Astrocyte (in vitro differentiated cells and primary cell): ENCODE data around the gene MCOLN1.

Experiments
- CTCF ChIP-seq: IDR thresholded peaks from 2 replicates; pipeline ENCODE4 v1.5.1; 2011; ENCODE audit warnings: low read depth, mild to moderate bottlenecking, inconsistent platforms, low read length, moderate library complexity; ENCODE audit not compliant: insufficient read depth
- EZH2 ChIP-seq: IDR thresholded peaks from 2 replicates; pipeline ENCODE4 v1.6.1; 2012; ENCODE audit warnings: mild to moderate bottlenecking, low read length, inconsistent platforms; ENCODE audit not compliant: insufficient read depth

- TF ChIP-seq CTCF (no peak), EZH2 (peak; percentile 51)
Measured at GRCh38 chr19:7500811-7501450, 21.5 kb upstream of the MCOLN1 start.
